ENCODE data around the gene ZFP64.

The ZFP64 gene

DNA sequence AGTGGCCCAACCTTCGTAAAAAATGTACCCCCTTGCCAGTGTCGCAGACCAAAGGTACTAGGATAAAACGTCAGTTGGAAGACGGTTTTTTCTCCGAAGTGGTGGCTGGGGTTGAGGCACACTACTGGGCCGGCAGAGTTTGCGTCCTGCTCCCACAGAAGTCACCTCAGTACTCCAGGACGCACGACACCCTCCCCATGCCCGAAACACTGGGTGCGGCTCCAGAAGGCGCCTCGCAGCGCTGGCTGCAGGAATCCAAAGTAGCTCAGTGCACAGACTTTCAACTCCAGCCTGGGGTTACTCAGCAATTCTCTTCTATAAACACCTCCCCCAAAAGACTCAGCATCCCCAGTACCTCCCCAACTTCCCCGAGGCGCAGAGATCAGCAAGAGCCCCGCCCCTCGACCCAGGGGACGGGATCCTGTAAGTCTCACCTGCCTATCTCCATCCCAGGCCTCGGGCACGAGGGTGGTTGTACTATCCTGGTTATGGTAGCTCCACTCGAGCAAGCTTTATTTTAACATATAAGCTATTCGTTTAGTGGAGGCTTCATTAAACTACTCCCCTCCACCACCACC, 88.2 kb downstream of the ZFP64 start:
- DNase-seq, result no peak

GRCh38 chr20:52102559-52102958, 89.0 kb downstream of the ZFP64 start:
- DNase-seq, result no peak

DNA sequence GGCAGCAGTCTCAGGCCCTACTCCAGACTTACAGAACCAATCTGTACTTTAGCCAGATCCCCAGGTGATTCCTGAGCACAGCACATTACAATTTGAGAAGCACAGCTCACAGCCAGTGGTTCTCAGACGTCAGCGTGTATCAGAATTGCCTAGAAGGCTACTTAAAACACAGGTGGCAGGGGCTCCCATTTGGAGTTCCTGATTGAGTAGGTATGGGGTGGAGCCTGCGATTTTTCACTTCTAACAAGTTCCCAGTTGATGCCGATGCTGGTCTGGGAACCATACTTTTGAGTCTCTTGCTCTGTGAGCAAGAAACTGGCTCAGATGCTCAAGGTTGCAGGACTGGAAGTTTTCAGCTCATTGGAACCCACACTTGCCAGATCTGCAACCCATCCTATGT, 89.5 kb downstream of the ZFP64 start:
- no peak for DNase-seq
